Pancreas (tissue), 10 donors: Measurements from ENCODE around the gene ECHDC3. TPM values are rescaled to one million over a fixed set of nuclear protein-coding genes. Genes with fewer than 3 reads are reported as not detected.
A peak's percentile ranks its signal among the peaks of the same experiment; 100 is the strongest.
"Not testable (repeated sequence)": the region's sequence is repeated elsewhere in the genome, so short reads cannot be mapped to it uniquely, and the experiment has no call there.

Source experiments
- ATAC-seq, 4 donors: fragments of 200-7000 bp; cut with Tn5 transposase; one replicate each; pipeline versions ENCODE4 v1.8.0 to v1.9.1; 2020; ENCODE audit warnings: mild to moderate bottlenecking in 4 of 4, moderate library complexity in 4 of 4
- DNase-seq, 6 donors: peaks; one replicate each; pipeline ENCODE4 v3.0.0-alpha.2; 2020
- FAIRE-seq: peaks from 2 replicates; lab custom pipeline; 2012; peaks lifted over from hg19 to GRCh38; lab: Jason Lieb, UNC
- H3K27ac ChIP-seq, 4 donors: fragments of 200-600 bp; sonication (generic); 1 replicate in 3 of 4; 2 replicates in 1 of 4; pipeline versions ENCODE4 v1.5.0 to v1.8.0; 2020
- H3K27me3 ChIP-seq, 4 donors: fragments of 200-600 bp; one replicate each; pipeline ENCODE4 v1.8.0; 2021
- H3K36me3 ChIP-seq, 3 donors: fragments of 200-600 bp; sonication (generic) in 1 of 3; one replicate each; pipeline versions ENCODE4 v1.5.0 to v1.8.0; 2020 to 2021
- H3K4me1 ChIP-seq, 3 donors: fragments of 200-600 bp; one replicate each; pipeline ENCODE4 v1.8.0; 2021
- H3K4me3 ChIP-seq, 4 donors: fragments of 200-600 bp; sonication (generic) in 2 of 4; one replicate each; pipeline versions ENCODE4 v1.5.0 to v1.8.0; 2020 to 2021
- H3K9me3 ChIP-seq, 4 donors: fragments of 200-600 bp; one replicate each; pipeline ENCODE4 v1.8.0; 2021
- CTCF ChIP-seq, 4 donors: fragments of 200-600 bp; sonication (generic) in 3 of 4; IDR thresholded peaks; one replicate each; pipeline versions ENCODE4 v1.5.0 to v1.8.0; 2021; ENCODE audit warnings: antibody characterized with exemption in 4 of 4
- WGBS, 2 donors: extraction: QIAGEN DNeasy Blood & Tissue Kit; methylation state at CpG; one replicate each; pipeline ENCODE4 v1.1.7; 2013; 5-methylcytosine and 5-hydroxymethylcytosine counted together
- intact Hi-C, 3 donors: fragments of 100-400 bp; cut with DNase I; formaldehyde crosslinking; loops; one replicate each; pipeline versions ENCODE4 v1.11.1 to v1.14.2; 2022
- polyA plus RNA-seq, 2 donors: library from polyadenylated mRNA; stranded (reverse); fragments of 200-250 nt; gene quantifications; one replicate each; pipeline ENCODE4 v1.2.3, GENCODE V29; 2013
- total RNA-seq, 6 donors: library from RNA; stranded (reverse); fragmentation: NEBNext Ultra II Directional in 4 of 6; extraction: Animal tissue kit (Norgen Biotek cat#: 25700) in 4 of 6; gene quantifications; one replicate each; pipeline versions ENCODE4 v1.2.1 to v1.2.4, GENCODE V29; 2021 to 2023
- donor health status: healthy with polysubstance abuse.
- donor health status: DM: no; HTN: no; CAD: no; lungs with moderate emphysema.
- donor health status: DM: no; HTN: no; CAD: no.
- donor health status: control.
- donor health status: control.
- donor health status: Bipolar disorder and iron deficiency.
- donor health status: DM: yes; HTN: yes; CAD: no.
- donor health status: DM: no; HTN: no; CAD: no.
- donor health status: DM: no; HTN: no; CAD: no.
- donor health status: DM: yes; HTN: yes; CAD: no.

The ECHDC3 gene
- total and polyA plus RNA-seq, 8 donors = 9.7 to 19.6 (median 16.6) TPM

DNA sequence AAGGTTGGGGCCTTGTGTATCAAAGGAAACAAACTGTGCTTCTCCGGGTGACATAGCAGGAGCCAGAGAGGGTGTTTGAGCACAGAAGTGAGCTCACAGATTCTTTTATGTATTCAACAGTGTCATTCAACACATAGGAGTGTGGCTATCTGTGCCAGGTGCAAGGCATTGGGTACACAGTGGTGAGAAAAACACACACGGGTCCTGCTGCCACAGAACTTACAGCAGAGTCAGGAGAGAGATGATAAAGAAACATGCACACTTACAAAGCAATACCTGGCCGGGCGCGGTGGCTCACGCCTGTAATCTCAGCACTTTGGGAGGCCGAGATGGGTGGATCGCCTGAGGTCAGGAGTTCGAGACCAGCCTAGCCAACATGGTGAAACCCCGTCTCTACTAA is 16.3 kb upstream of the ECHDC3 start:
- Histone ChIP-seq H3K27ac (peak overlapping the region in 3 of 4 donors; percentile 10 to 36 (median 13)), H3K4me3 (no peak overlapping the region), H3K9me3 (no peaks in the 10 kb centered on the region), H3K4me1 (no peaks in the 10 kb centered on the region), H3K36me3 (no peaks in the 10 kb centered on the region), H3K27me3 (no peaks in the 10 kb centered on the region)
- no peak for FAIRE-seq
- peak; percentile 92 to 98 (median 95) for ATAC-seq
- WGBS, 2 donors = 37 to 39% methylated on average over 10 of the region's 10 CpGs
- TF ChIP-seq CTCF (IDR thresholded peaks at IDR 0.05) = no peak
- peak; percentile 61 to 86 (median 79) for DNase-seq
- intact Hi-C loops = loop anchor here in 1 of 3 donors (10.0 kb wide), 1 partner anchor 211 kb away; no protein-coding TSS in a partner anchor

DNA sequence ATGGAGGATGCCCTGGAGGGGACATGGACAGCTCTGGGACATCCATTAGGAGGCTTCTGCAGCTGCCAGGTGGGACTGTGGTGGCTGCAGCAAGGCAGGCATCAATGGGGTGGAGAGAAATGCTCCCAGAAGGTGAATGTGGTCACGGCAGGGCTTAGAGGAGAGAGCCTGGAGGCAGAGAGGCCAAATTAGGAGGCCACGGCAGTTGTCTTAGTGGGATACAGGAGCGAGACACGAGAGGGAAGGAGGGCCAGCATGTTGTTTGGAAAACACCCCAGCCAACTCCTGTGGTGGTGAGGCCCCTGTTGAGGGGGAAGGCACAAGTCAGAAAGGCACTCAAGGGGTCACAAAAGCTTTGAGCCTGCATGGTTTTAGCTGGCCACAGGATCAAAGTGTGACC is 14.6 kb upstream of the ECHDC3 start:
- TF ChIP-seq CTCF (IDR thresholded peaks at IDR 0.05) = no peak
- H3K4me1 ChIP-seq = no peaks in the 10 kb centered on the region
- H3K36me3 ChIP-seq = no peaks in the 10 kb centered on the region
- 93 to 97% methylated on average over 4 of the region's 4 CpGs for WGBS, 2 donors
- FAIRE-seq = no peak
- intact Hi-C loops = loop anchor here in 1 of 3 donors (10.0 kb wide), 1 partner anchor 213 kb away; no protein-coding TSS in a partner anchor
- no peaks in the 10 kb centered on the region for H3K9me3 ChIP-seq
- DNase-seq = no peak
- H3K27me3 ChIP-seq = no peaks in the 10 kb centered on the region
- no peak for ATAC-seq
- H3K27ac ChIP-seq = no peak overlapping the region
- H3K4me3 ChIP-seq = no peak overlapping the region

DNA sequence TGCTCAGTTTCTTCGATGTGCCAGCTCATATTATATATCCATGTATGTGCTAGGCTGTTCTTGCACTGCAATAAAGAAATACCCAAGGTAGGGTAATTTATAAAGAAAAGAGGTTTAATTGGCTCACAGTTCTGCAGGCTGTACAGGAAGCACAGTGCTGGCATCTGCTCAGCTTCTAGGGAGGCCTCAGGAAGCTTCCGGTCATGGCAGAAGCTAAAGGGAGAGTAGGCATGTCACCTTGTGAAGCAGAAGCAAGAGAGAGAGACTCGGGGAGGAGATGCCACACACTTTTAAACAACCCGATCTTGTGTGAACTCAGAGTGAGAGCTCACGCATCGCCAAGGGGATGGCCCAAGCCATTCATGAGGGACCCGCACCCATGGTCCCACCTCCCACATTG is 13.8 kb upstream of the ECHDC3 start:
- no peak for FAIRE-seq
- ATAC-seq = no peak
- TF ChIP-seq CTCF (IDR thresholded peaks at IDR 0.05) = no peak
- no peaks in the 10 kb centered on the region for H3K9me3 ChIP-seq
- WGBS, 2 donors = 95% methylated on average over 7 of the region's 7 CpGs
- DNase-seq = no peak
- no peaks in the 10 kb centered on the region for H3K27me3 ChIP-seq
- no peaks in the 10 kb centered on the region for H3K36me3 ChIP-seq
- H3K4me1 ChIP-seq = no peaks in the 10 kb centered on the region
- H3K27ac ChIP-seq = no peak overlapping the region
- H3K4me3 ChIP-seq = no peak overlapping the region
- intact Hi-C loops = loop anchor here in 1 of 3 donors (10.0 kb wide), 1 partner anchor 214 kb away; no protein-coding TSS in a partner anchor

GRCh38 chr10:11729790-11730315 is 12.3 kb upstream of the ECHDC3 start:
- WGBS, 2 donors = 87 to 88% methylated on average over 3 of the region's 3 CpGs
- DNase-seq (no peak), FAIRE-seq (no peak), ATAC-seq (no peak)
- no peak for TF ChIP-seq CTCF (IDR thresholded peaks at IDR 0.05)
- no peaks in the 10 kb centered on the region for H3K36me3 ChIP-seq
- H3K27ac ChIP-seq = no peak overlapping the region
- intact Hi-C loops = loop anchor here in 1 of 3 donors (10.0 kb wide), 1 partner anchor 215 kb away; no protein-coding TSS in a partner anchor
- no peaks in the 10 kb centered on the region for H3K9me3 ChIP-seq
- no peaks in the 10 kb centered on the region for H3K4me1 ChIP-seq
- H3K27me3 ChIP-seq = no peaks in the 10 kb centered on the region
- no peak overlapping the region for H3K4me3 ChIP-seq

DNA sequence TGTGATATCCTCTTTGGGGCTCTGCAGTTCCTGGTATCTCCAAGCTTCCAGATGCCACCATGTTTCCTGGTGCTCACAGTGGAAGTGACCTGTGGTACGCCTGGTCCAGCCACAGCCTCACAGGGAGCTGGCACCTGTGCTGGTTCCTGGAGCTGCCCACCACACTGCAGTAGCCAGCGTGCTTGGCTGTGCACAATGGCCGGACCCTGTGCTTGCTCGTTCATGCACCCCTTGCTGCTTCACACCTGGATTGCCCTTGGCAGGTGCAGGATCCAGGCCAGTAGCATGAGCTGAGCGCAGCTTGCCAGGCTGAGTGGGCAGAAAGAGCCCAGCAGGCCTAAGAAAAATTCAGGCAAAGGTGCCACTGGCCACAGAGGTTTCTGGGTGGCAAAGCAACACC is 11.4 kb upstream of the ECHDC3 start:
- no peak for TF ChIP-seq CTCF (IDR thresholded peaks at IDR 0.05)
- no peak for DNase-seq
- WGBS, 2 donors = 93 to 97% methylated on average over 5 of the region's 5 CpGs

DNA sequence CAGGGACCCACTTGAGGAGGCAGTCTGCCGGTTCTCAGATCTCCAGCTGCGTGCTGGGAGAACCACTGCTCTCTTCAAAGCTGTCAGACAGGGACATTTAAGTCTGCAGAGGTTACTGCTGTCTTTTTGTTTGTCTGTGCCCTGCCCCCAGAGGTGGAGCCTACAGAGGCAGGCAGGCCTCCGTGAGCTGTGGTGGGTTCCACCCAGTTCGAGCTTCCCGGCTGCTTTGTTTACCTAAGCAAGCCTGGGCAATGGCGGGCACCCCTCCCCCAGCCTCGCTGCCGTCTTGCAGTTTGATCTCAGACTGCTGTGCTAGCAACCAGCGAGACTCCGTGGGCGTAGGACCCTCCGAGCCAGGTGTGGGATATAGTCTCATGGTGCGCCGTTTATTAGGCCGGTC is 5.4 kb upstream of the ECHDC3 start:
- not testable (repeated sequence) for H3K4me3 ChIP-seq

More for the DNA sequence above, 11.4 kb upstream of the ECHDC3 start:
- no peak for FAIRE-seq
- intact Hi-C loops = no loop called here
- no peak overlapping the region for H3K27ac ChIP-seq
- H3K4me1 ChIP-seq = no peaks in the 10 kb centered on the region
- H3K27me3 ChIP-seq = no peaks in the 10 kb centered on the region
- ATAC-seq = no peak
- H3K9me3 ChIP-seq = no peaks in the 10 kb centered on the region
- H3K36me3 ChIP-seq = no peaks in the 10 kb centered on the region
- H3K4me3 ChIP-seq = no peak overlapping the region

GRCh38 chr10:11737258-11738032 is 4.7 kb upstream of the ECHDC3 start:
- ATAC-seq, H3K9me3 ChIP-seq, DNase-seq, H3K4me3 ChIP-seq, FAIRE-seq, H3K27ac ChIP-seq, H3K27me3 ChIP-seq, H3K36me3 ChIP-seq, intact Hi-C loops, H3K4me1 ChIP-seq: not testable (repeated sequence)
- 55 to 72% methylated on average over 24 to 27 of the region's 27 CpGs for WGBS, 2 donors

More for the DNA sequence above, 5.4 kb upstream of the ECHDC3 start:
- H3K36me3 ChIP-seq, H3K9me3 ChIP-seq, ATAC-seq, FAIRE-seq, H3K27me3 ChIP-seq, H3K27ac ChIP-seq, H3K4me1 ChIP-seq, intact Hi-C loops, DNase-seq: not testable (repeated sequence)
- WGBS, 2 donors = 100% methylated on average over 1 of the region's 15 CpGs; no CpG with 5 or more reads in 1 of the 2 donors
